HepG2 (cell line): ENCODE data around the gene SYNJ2.

Experiments
- ATF7 ChIP-seq, 2 experiments: fragments of 450-650 bp in 1 of 2; sonication (generic) in 1 of 2; formaldehyde crosslinking in 1 of 2; IDR thresholded peaks; 2 replicates each; pipeline versions ENCODE4 v1.4.0 to v1.6.1; 2016 to 2020; ENCODE audit warnings: antibody characterized with exemption in 1 of 2, mild to moderate bottlenecking in 1 of 2, missing genetic modification reagents in 1 of 2
- CTCF ChIP-seq: sonication (generic); formaldehyde crosslinking; IDR thresholded peaks from 2 replicates; pipeline ENCODE4 v1.5.0; 2020; ENCODE audit warnings: mild to moderate bottlenecking, missing genetic modification reagents, moderate library complexity
- ZNF232 ChIP-seq: sonication (generic); formaldehyde crosslinking; IDR thresholded peaks from 2 replicates; pipeline ENCODE4 v1.4.0; 2020; ENCODE audit warnings: missing genetic modification reagents, borderline replicate concordance
- ZNF292 ChIP-seq: sonication (generic); formaldehyde crosslinking; IDR thresholded peaks from 2 replicates; pipeline ENCODE4 v1.8.1; 2022; ENCODE audit warnings: mild to moderate bottlenecking, low read depth, missing genetic modification reagents, borderline replicate concordance
- TF ChIP-seq, protein P1 (sequence below): IDR thresholded peaks from 2 replicates; pipeline ENCODE4 v1.6.1; 2016; ENCODE audit warnings: missing compliant biosample characterization, missing genetic modification reagents, borderline replicate concordance
- TF ChIP-seq, protein P2 (sequence below): sonication (generic); formaldehyde crosslinking; IDR thresholded peaks from 2 replicates; pipeline ENCODE4 v1.8.1; 2023; ENCODE audit warnings: mild to moderate bottlenecking, missing genetic modification reagents
- TF ChIP-seq, protein P3 (sequence below): sonication (generic); formaldehyde crosslinking; IDR thresholded peaks from 2 replicates; pipeline ENCODE4 v1.4.0; 2020; ENCODE audit warnings: missing genetic modification reagents

DNA sequence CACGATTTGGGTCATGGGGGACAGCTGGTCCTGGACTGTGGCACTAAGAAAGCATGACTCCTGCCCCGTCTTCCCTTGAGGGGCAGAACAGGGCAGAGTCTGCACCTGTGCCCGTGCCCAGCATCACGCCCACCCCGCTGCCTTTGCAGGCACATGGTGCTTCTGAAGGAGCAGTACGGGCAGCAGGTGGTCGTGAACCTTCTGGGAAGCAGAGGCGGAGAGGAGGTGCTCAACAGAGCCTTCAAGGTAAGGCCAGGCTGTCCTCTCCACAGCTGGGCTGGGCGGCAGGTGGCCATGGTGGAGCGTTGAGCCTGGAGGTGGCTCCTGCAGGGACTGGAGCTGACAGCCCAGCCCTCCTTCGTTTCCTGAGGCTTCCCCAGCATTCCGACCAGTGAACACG is 77.4 kb downstream of the SYNJ2 start:
- no peak for TF ChIP-seq ZNF292 (CRISPR knock-in tag)
- no peak for TF ChIP-seq CTCF (CRISPR knock-in tag)
- TF ChIP-seq, protein P1, sequence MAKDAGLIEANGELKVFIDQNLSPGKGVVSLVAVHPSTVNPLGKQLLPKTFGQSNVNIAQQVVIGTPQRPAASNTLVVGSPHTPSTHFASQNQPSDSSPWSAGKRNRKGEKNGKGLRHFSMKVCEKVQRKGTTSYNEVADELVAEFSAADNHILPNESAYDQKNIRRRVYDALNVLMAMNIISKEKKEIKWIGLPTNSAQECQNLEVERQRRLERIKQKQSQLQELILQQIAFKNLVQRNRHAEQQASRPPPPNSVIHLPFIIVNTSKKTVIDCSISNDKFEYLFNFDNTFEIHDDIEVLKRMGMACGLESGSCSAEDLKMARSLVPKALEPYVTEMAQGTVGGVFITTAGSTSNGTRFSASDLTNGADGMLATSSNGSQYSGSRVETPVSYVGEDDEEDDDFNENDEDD (CRISPR knock-in tag), result no peak
- TF ChIP-seq, protein P2, sequence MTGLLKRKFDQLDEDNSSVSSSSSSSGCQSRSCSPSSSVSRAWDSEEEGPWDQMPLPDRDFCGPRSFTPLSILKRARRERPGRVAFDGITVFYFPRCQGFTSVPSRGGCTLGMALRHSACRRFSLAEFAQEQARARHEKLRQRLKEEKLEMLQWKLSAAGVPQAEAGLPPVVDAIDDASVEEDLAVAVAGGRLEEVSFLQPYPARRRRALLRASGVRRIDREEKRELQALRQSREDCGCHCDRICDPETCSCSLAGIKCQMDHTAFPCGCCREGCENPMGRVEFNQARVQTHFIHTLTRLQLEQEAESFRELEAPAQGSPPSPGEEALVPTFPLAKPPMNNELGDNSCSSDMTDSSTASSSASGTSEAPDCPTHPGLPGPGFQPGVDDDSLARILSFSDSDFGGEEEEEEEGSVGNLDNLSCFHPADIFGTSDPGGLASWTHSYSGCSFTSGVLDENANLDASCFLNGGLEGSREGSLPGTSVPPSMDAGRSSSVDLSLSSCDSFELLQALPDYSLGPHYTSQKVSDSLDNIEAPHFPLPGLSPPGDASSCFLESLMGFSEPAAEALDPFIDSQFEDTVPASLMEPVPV (CRISPR knock-in tag), result no peak
- no peak for TF ChIP-seq ZNF232 (CRISPR knock-in tag)
- TF ChIP-seq, protein P3, sequence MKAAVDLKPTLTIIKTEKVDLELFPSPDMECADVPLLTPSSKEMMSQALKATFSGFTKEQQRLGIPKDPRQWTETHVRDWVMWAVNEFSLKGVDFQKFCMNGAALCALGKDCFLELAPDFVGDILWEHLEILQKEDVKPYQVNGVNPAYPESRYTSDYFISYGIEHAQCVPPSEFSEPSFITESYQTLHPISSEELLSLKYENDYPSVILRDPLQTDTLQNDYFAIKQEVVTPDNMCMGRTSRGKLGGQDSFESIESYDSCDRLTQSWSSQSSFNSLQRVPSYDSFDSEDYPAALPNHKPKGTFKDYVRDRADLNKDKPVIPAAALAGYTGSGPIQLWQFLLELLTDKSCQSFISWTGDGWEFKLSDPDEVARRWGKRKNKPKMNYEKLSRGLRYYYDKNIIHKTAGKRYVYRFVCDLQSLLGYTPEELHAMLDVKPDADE, result no peak
- no peak for TF ChIP-seq ATF7 (IDR thresholded peaks at IDR 0.05)
- 0 out of 2 replicates have a peak, but pooled peaks have one; percentile 41 for TF ChIP-seq ATF7 (CRISPR knock-in tag; IDR thresholded peaks at IDR 0.05)
